GM13977 (cell line): ENCODE measurements around the gene SLC24A1.

ENCODE experiments used
- DNase-seq: peaks from one replicate; pipeline ENCODE4 v3.0.0; 2012; ENCODE audit warnings: low spot score
- in situ Hi-C: fragments of 300-500 bp; cut with MboI; formaldehyde crosslinking; loops from one replicate; pipeline ENCODE4 v1.12.0; 2022; ENCODE audit warnings: low sequenced_read_pairs, low pct_unique_long_range_greater_than_20kb, mixed read lengths, inconsistent platforms; ENCODE audit not compliant: unreplicated experiment
- TF ChIP-seq, protein P1 (sequence below): IDR thresholded peaks from 2 replicates; pipeline ENCODE4 v1.5.1; 2012; ENCODE audit warnings: mild to moderate bottlenecking, control low read depth; ENCODE audit not compliant: insufficient read depth; ENCODE audit errors: extremely low read depth, missing control alignments

The SLC24A1 gene

DNA sequence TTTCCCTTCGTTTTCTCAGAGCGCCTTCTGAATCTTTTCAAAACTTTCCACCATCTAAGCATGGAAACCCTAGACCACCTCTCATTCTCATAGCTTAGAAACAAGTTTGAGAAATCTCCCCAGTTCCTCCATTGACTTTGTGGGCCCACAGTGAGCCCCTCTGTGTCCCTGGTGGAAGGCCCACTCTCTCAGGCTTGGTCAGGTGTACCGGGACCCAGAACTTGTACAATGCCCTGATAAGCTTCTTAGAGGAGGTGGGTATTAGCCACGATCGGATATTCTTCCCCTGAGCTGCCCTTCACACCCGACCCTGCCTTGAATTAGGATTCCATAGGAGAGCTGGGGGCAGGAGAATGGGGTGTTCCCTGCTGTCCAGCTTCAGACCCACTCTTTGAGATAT, at the start of gene SLC24A1:
SLC24A1 (plus strand) TSS at position 301 of the 400 bp plus-strand sequence. CDS start 2,143 bp downstream, outside the sequence.
- in situ Hi-C loops = no loop called here
- DNase-seq = no peak
- TF ChIP-seq, protein P1, sequence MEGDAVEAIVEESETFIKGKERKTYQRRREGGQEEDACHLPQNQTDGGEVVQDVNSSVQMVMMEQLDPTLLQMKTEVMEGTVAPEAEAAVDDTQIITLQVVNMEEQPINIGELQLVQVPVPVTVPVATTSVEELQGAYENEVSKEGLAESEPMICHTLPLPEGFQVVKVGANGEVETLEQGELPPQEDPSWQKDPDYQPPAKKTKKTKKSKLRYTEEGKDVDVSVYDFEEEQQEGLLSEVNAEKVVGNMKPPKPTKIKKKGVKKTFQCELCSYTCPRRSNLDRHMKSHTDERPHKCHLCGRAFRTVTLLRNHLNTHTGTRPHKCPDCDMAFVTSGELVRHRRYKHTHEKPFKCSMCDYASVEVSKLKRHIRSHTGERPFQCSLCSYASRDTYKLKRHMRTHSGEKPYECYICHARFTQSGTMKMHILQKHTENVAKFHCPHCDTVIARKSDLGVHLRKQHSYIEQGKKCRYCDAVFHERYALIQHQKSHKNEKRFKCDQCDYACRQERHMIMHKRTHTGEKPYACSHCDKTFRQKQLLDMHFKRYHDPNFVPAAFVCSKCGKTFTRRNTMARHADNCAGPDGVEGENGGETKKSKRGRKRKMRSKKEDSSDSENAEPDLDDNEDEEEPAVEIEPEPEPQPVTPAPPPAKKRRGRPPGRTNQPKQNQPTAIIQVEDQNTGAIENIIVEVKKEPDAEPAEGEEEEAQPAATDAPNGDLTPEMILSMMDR = no peak

DNA sequence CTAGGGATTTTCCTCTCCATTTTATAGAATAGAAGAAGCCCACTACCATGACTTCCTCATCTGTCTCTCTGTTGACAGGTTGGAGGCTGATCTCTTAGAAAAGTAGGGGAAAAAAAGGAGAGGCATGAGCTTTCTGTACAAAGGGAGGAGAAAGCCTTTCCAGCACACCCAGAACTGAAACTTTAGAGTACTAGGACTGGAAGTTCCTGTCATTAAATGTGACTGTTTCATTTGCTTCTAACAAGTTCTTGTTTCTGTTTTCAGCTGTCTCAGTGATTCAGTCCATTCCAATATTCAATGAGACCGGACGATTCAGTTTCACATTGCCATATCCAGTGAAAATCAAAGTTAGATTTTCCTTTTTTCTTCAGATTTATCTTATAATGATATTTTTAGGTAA, 49.8 kb upstream of the SLC24A1 start:
- DNase-seq = no peak
- TF ChIP-seq, protein P1 = no peak
- in situ Hi-C loops = no loop called here

DNA sequence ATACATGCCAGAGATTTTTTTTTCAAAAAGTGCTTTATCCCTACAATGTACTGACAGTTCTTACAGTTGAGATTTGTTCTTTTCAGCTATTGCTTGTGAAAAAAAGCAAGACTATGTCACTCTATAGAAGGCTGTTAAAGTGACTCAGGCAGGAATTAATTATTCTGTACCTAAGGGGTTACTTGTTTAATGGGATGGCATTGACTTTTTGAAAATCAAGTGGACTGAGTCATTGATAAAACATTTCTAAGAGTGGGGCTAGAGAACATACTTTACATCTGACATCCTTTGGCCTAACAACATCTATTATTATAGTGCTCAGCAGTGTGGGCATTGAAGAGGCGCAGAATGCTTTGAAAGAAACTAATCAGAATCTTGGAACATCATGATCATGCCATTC, 45.1 kb upstream of the SLC24A1 start:
- in situ Hi-C loops = no loop called here
- TF ChIP-seq, protein P1 = no peak
- DNase-seq = no peak

- TF ChIP-seq, protein P1 = no peak
- no peak for DNase-seq
- in situ Hi-C loops = no loop called here
Observed at GRCh38 chr15:65577129-65577996, 44.4 kb upstream of the SLC24A1 start.

DNA sequence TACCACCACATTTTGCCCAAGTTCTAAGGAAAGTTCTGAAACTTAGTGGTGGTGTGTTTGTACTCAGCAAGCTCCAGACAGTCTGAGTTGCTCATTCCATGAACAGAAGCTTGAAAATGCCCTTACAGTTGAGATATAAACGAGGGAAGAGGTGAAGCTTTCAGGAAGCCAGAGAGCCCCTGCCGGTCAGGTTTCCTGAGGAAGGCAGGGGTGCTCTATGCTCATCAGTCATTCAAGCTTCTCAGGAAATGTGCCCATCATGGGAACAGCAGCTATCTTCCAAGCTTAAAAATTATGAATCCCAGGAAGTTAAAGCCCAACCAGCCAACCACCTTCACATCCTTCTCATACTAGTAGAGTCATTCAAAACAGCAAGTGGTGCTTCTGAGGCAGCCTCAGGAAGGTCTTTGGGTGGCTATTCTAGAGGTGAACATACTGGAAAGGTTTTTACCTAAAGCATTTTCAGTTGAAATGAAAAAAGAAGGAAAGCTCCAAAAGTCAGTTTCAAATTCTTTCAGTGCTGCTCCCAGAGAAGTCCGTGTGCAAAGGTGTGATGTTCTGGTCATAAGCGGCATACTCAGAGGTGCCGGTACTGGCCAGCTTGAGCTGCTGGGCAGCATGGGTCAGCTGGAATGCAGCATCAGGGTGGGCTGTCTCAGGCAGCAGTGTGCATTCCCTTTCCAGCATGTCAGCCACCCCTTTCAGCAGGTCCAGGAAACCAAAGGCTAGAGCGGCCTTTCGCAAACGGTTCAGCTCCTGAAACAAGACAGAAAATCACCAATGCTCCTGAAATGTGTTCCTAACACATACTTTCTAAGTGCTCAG, 42.6 kb upstream of the SLC24A1 start:
- in situ Hi-C loops = no loop called here
- DNase-seq = no peak
- TF ChIP-seq, protein P1 = no peak

- no peak for DNase-seq
- in situ Hi-C loops = no loop called here
- TF ChIP-seq, protein P1 = no peak
Observed at GRCh38 chr15:65579762-65580161, 42.0 kb upstream of the SLC24A1 start.
